SH-SY5Y (cell line): ENCODE data around the gene SOAT1.

ENCODE experiments used
- GATA2 ChIP-seq: IDR thresholded peaks from 2 replicates; pipeline ENCODE4 v1.6.1; 2011; ENCODE audit warnings: mild to moderate bottlenecking, low read depth, low read length
- GATA3 ChIP-seq: IDR thresholded peaks from 2 replicates; pipeline ENCODE4 v1.6.1; 2011; ENCODE audit warnings: low read depth, mild to moderate bottlenecking, low read length, moderate library complexity

GRCh38 chr1:179251675-179252074 lies 41.9 kb upstream of the SOAT1 start:
- no peak for TF ChIP-seq GATA3
- no peak for TF ChIP-seq GATA2
